HG03025 (cell line): Measurements from ENCODE around the gene ETFB.
A peak's percentile ranks its signal among the peaks of the same experiment; 100 is the strongest.

ENCODE experiments used
- ATAC-seq: cut with Tn5 transposase; IDR thresholded peaks from one replicate; pipeline ENCODE4 v1.9.1; 2021; ENCODE audit warnings: mild to moderate bottlenecking, moderate library complexity; ENCODE audit not compliant: unreplicated experiment, low FRiP score

Gene ETFB

DNA sequence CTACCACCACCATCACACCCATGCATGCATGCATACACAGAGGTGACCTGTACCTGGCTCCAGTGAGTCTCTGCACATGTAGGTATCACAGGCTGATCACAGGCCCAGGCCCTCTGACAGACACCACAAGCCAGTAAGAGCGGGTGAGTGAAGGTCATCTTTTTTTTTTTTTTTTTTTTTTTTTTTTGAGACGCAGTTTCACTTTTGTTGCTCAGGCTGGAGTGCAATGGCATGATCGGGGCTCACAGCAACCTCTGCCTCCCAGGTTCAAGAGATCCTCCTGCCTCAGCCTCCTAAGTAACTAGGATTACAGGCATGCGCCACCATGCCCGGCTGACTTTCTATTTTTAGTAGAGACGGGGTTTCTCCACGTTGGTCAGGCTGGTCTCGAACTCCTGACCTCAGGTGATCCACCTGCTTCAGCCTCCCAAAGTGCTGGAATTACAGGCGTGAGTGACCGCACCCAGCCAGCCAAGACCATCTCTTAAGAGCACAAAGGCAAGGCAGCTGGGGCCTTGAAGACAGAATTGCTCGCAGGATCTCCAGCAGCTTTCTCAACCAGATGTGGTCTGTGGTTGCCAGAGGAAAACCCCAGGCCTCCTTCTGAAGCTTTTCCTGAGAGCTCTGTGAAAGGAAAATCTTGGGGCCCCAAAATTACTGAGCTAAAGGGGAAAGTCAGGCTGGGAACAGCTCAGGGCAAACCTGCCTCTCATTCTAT lies 9.5 kb upstream of the ETFB start:
- no peak for ATAC-seq

DNA sequence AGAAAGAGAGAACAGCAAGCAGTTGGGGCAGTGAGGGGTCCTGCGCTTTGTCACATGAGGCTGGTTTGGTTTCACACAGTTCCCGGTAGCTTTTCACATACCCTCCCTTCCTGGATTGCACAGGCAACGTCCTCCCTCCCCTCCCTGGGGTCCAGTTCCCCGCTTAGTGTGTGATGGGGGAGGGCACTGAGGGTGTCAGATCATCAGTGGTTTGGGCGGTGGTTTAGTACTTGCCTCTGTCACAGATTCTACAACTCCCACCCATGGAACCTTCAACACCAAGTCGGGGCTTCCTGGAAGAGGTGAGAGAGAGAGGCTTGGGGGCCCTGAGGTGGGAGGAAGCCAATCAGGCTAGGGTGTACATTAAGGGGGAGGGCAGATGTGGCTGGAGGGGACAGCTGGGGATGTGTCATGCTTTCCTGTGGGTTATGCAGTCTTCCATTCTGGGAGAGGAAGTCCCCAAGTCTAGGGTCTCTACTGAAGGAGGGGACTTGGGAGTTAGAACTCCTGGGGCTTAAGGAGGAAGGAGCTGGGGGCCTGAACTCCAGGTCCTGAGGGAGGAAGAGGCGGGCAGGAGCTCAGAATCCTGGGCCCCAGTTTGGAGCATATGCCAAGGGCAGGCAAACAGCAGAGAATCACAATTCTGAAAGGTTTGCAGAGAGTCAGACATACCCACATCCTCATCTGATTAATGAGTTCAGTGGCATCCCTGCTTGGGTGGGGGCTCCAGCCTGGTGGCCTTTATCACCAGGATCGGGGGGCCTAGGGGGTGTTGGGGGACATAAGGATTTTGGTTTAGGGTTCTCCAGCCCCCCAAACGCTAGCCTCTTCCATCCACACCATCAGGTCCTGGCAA lies 6.7 kb upstream of the ETFB start, which contains the start of gene NKG7:
Gene NKG7, minus strand, starts transcription at position 6 of the 856 bp plus-strand sequence. CDS start 119 bp downstream, outside the sequence.
- no peak for ATAC-seq

GRCh38 chr19:51372021-51372648 lies 5.9 kb upstream of the ETFB start:
- no peak for ATAC-seq

DNA sequence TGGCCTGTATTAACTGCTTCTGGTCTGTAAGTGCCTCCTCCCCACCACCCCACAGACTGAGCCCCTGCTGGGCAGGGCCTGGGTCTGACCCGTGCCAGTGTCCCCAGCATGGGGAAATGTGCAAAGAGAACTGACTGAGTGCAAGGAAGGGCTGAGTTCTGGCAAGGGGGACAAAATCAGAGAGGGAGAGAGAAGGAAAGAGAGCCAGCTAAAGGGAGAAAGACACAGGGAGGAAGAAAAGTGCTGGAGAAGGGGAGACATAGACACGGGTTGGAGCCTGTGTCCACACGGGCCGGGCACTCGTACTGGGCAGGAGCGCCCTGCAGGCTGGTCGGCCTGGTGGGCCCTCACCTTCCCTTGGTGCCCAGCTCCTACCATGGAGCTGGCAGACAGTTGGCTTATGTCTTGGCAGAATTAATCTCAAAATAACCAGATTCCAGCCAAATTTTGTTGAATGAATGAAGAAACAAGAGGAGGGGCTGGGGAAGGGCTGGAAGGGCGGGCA lies 5.0 kb upstream of the ETFB start:
- no peak for ATAC-seq

GRCh38 chr19:51370230-51370629 lies 4.0 kb upstream of the ETFB start:
- ATAC-seq = no peak

DNA sequence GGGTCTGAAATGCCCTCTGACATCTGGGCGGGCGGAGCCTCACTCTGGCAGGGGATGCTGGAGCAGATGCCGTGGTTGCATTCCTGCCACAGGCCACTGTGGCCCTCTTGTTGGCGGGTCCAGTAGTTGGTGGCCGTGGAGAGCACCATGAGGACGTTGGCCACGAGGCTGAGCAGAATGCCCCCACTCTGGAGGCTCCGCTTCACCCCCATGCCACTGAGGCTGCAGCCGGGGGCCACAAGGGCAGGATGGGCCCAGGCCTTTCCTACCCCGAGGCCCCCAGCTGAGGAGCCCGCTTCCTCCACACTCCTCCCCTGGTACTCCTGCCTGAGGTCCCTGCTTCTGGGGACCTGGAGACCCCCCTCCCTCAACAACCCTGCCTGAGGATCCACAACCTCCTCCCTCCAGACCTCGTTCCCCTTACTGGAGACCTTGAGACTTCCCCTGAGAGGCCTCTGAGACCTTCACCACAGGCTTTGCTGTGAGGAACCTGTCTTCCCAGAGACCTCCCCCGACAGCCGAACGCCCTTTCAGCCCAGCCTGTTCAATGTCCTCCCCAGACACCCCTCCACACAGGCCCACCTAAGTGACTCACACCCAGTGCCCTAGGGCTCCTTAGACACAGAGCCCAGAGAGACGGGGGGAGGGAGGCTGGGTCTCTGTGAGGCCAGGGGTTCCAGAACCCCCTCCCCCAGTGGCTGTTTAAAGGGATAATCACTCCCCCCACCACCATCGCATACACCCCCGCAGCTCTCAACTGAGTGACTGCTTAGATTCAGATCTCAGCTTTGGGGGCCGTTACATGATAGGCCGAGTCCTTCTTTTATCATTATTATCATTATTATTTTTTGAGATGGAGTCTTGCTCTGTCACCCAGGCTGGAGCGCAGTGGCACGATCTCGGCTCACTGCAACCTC lies 2.4 kb upstream of the ETFB start, which contains the start of gene CLDND2:
Gene CLDND2, minus strand, starts transcription at position 638 of the 917 bp plus-strand sequence. Its CDS starts 426 bp downstream, at position 212.
- no peak for ATAC-seq

GRCh38 chr19:51367565-51368365 lies 1.6 kb upstream of the ETFB start:
- ATAC-seq = peak; percentile 66

DNA sequence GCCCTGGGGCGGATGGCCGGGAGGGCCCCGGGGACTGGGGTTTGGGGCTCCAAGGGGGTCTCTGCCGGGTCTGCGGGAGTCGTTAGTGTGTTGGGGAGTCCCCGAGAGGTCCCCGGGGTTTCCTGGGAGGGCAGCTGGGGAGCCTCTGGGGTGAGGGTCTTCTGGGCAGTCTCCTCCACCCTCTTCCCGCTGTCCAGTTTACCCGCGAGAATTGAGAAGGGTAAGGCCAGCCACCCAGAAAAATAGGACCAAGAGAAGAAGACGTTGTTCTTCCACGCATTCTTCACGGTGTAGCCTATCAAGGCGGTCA lies 1.0 kb upstream of the ETFB start:
- ATAC-seq = peak; percentile 2

GRCh38 chr19:51366389-51367254 lies 434 bp upstream of the ETFB start:
- peak; percentile 56 for ATAC-seq

DNA sequence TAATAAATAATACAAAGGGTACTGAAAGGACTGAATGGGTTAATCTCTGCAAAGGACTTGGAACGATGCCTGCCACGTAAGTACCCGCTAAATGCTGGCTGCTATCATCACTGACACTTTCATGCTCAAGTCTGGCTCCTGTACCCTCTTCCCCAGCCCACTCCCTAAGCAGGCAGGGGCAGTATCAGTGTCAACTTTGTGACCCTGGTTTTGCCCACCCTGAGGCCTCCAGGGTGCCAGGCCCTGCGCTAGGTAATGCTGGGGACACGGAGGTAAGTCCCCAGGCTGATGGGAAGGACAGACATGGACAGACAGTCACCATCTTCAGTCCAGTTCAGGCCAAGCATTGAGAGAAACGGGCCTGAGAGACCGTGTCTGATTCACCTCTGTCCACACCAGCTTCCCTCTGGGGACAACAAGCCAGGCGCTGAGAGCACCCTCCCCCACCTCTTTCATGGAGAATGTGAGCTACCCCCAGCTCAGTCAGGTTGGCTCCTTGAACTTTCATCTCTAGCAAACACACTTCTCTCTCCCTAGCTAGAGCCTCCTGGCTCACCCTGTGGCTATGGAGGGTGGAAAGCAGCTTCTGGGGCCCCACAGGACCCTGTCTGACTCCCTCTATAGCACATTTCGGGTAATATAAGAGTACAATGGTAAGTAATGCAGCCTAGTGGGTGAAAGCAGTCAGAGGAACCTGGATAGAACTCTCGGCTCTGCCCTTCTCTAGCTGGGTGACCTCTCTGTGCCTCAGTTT lies 800 bp downstream of the ETFB start:
- ATAC-seq = no peak

- ATAC-seq = no peak
These were observed 1.7 kb downstream of the ETFB start for GRCh38 chr19:51364200-51365106.

DNA sequence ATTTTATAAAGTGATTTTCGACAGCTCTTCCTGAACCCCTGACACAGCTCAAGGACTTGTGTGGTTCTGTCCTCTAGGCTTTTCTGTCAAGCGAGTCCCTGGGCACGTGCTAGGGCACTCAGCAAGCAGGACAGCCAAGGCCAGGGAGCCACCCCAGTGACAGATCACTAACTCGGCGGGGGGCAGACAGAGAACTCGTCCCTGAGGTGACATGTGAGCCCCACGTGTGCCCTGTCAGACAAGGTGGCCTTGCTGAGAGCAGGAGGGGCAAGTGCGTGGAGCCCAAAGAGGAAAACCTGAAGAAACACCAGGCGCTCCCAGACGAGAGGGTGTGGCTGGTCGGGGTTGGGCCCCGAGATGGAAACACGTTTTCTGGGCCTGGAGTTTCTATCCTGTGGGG lies 4.9 kb downstream of the ETFB start:
- no peak for ATAC-seq

GRCh38 chr19:51359294-51359693 lies 6.9 kb downstream of the ETFB start:
- ATAC-seq = no peak

- ATAC-seq = no peak
These were observed 8.2 kb downstream of the ETFB start for GRCh38 chr19:51357952-51358351.

- no peak for ATAC-seq
These were observed 9.9 kb downstream of the ETFB start for GRCh38 chr19:51356159-51356801.

DNA sequence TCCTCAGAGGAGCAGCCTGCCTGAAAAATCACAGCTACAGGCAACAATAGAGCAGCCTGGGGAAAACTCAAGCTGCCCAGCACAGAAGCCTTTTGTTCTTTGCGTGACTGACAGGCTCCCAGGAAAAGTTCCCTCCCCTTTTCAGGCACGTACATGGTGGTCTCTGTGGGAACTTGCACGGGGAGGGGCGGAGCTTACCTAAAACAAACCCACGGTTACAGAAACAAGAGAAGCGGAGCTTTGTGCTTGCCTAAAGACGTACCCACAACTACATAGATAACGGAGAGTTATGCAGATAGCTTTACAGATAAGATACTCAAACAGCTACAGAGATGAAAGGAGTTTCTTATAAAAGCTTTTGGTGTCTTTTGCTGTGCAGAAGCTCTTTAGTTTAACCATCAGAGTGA lies 11.4 kb downstream of the ETFB start:
- ATAC-seq = no peak
